ENCODE measurements around the gene VPS26B.
"Not testable (repeated sequence)": the region's sequence is repeated elsewhere in the genome, so short reads cannot be mapped to it uniquely, and the experiment has no call there.

Gene VPS26B

DNA sequence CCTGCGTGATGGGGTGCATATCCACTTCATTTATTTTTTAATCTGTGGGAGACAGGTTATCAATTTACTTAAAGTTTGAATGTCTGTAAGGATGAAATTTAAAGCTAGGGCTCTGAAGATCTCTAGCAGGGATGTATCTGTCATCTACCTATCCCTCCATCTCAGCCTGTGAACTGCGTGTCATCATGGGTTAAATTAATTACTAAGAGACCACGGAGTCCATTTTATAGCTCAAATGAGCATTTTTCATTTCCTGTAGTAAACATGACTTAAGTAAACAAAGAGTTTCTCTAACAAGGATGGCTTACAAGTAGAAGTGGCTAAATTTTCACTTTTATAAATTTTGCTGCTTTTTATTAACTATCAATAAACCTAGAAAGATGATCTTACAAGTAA, 48.8 kb downstream of the VPS26B start:
- H3K4me1 ChIP-seq (ENCODE audit: insufficient read depth, low read length): peaks cover 18% of the 10 kb centered on the region
- H3K9ac ChIP-seq (ENCODE audit: low read depth, low read length): peak overlapping the region; percentile 5; the same call in 1 of the 2 replicates
- H3K36me3 ChIP-seq (ENCODE audit: insufficient read depth, low read length): no peaks in the 10 kb centered on the region
- no peaks in the 10 kb centered on the region for H3K9me3 ChIP-seq (ENCODE audit: control insufficient read depth, insufficient read depth, low read length)

DNA sequence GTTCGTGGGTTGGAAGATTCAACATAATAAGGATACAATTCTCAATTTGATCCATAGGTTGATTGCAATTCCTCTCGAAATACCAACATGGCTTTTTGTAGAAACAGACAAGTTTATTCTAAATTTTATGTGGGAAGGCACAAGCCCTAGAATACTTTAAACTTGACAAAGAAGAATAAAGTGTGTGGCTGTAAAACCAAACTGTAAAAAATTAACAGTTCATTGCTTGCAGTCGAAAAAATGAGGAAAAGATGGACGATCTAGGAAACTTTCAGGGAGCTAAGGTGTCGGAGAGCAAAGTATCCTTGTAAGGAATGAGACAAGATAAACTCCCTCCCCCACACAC, 50.7 kb downstream of the VPS26B start:
- peak overlapping the region; percentile 89 for H3K9ac ChIP-seq (ENCODE audit: low read depth, low read length)
- no peaks in the 10 kb centered on the region for H3K36me3 ChIP-seq (ENCODE audit: insufficient read depth, low read length)
- H3K9me3 ChIP-seq (ENCODE audit: control insufficient read depth, insufficient read depth, low read length): no peaks in the 10 kb centered on the region
- peaks cover 18% of the 10 kb centered on the region for H3K4me1 ChIP-seq (ENCODE audit: insufficient read depth, low read length)

DNA sequence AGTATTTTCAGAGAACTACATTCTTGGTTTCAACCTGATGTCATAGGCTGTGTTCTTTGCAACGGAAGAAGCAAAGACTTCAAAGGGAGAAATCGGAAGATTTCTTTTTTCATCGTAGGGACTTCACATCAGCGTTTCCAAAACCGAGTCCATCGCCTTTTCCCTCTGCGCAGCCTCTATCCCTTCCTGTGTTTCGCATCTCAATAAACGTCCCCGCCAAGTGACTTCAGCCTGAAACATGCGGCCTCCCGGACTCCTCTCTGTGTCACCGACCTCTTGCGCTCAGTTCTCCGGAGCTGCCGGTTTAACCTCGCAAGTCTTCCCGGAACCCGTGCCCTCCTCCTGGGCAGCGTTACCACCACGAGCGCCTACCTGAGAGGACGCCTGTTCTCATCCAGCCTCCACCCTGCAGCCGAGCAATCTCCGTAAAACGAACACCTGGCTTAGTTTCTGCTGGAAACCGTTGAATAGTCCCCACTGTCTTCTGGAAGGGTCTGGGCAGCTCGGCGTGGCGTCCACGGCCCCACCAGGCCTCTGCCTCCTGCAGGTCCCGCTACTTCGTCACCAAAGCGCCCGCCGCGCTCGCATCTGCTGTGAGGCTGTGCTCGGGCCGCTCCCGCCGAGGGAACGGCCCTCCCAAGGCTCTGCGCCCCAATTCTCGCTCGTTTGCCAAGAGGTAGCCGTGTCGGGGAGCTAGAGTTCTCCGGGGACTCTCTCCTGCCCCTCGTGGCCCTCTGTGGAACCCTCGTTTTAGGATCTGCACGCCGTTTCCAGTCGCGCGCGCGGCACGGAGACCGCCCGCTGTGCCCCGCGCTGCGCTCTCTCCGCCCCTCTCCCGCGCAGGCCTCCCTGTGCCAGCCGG, 51.3 kb downstream of the VPS26B start, which contains the start of gene GLB1L3:
GLB1L3 (plus strand) TSS at position 846 of the 862 bp plus-strand sequence. CDS start 362 bp downstream, outside the sequence.
- no peaks in the 10 kb centered on the region for H3K36me3 ChIP-seq (ENCODE audit: insufficient read depth, low read length)
- peak within 1 kb of the TSS; percentile 89 for H3K9ac ChIP-seq (ENCODE audit: low read depth, low read length)

DNA sequence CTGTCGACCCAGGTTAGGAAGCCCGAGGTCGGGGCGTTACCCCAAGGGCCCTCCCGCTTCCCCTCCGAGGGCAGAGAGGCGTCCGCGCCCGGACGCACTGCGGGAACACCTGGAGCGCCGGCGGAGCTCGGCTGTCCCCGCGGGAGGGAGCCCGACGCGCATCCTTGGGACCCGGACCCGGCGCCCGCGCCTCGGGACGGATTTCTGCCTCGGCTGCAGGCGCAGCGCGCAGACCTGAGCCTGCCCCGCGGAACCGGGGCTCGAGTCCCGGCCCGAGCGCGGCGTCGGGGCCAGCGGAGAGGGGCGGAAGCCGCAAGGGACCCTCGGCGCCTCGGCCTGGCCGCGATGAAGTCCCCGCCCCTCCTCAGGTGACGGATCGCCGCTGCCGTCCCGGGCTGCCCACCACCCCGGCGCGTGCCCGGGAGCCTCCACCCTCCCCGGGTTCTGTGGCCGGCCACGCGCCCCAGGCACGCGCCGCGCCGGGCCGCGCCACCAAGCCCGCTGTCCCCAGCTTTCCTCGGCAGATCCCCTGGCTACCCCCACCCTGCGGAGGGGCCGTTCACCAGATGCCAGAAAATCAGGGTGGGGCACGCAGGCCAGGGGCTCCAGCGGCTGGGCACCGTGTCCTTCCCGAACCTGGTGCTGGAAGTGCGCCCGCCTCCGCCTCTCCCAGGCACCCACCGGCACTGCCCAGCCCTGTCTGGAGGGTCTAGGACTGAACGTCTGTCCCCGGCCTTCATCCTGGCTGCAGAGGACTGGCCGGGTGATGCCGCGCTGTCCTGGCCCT, 52.1 kb downstream of the VPS26B start:
- Histone ChIP-seq H3K9me3 (ENCODE audit: control insufficient read depth, insufficient read depth, low read length) (no peaks in the 10 kb centered on the region), H3K4me1 (ENCODE audit: insufficient read depth, low read length) (peaks cover 18% of the 10 kb centered on the region), H3K9ac (ENCODE audit: low read depth, low read length) (peak overlapping the region; percentile 89), H3K36me3 (ENCODE audit: insufficient read depth, low read length) (no peaks in the 10 kb centered on the region)

More for the DNA sequence above, 51.3 kb downstream of the VPS26B start, which contains the start of gene GLB1L3:
- H3K4me1 ChIP-seq (ENCODE audit: insufficient read depth, low read length): peaks cover 18% of the 10 kb centered on the region
- H3K9me3 ChIP-seq (ENCODE audit: control insufficient read depth, insufficient read depth, low read length): no peaks in the 10 kb centered on the region

DNA sequence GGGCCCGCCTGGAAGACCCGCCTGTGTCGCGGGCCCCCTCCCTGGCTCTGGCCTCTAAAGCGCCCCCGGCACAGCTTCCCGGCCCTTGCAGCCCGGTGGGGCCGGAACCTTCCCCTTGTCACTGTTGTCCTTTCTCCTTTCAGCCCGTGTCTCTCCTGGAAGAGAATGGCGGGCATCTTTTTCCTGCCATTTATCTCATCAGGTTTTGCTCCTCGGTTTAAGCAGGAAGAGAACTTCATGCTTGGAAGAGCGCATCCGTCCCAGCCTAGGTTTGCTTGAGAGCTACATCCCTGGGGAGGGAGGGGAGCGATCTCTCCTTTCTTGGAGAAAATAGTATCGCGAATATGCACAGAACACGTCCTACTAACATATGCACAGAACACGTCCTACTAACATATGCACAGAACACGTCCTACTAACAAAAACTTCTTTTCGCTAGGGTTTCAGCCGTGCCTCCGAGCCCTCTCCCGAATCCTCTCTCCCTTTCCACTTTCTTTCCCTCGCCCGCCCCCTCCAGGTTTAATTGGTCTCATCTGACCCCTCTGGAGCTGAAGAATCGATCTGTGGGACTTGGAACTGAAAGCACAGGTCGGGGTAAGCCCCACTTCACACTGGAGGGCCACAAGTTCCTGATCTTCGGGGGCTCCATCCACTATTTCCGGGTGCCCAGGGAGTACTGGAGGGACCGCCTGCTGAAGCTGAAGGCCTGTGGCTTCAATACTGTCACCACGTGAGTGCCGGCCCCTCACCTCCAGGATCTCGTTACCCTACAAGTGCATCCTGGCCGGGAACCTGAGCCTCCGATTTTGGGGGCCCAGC, 52.9 kb downstream of the VPS26B start:
- H3K4me1 ChIP-seq (ENCODE audit: insufficient read depth, low read length): peaks cover 15% of the 10 kb centered on the region
- no peaks in the 10 kb centered on the region for H3K36me3 ChIP-seq (ENCODE audit: insufficient read depth, low read length)
- peak overlapping the region; percentile 89 for H3K9ac ChIP-seq (ENCODE audit: low read depth, low read length)
- H3K9me3 ChIP-seq (ENCODE audit: control insufficient read depth, insufficient read depth, low read length): no peaks in the 10 kb centered on the region

DNA sequence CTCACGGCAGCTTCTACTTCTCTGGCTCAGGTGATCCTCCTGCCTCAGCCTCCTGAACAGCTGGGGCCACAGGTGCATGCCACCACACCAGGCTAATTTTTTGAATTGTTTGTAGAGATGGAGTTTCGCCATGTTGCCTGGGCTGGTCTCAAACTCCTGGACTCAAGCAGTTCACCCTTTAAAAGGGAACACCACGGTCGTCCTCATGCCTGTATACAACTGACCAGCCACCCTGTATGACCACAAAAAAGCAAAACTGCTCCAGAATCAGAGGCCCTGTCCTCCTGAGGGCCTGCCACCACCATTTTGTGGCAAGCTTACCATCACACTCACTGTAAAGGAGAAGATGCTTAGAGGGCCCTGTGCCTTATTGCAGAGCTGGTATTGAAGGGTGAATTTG, 53.9 kb downstream of the VPS26B start:
- peaks cover 11% of the 10 kb centered on the region; the same call in 1 of the 2 replicates for H3K4me1 ChIP-seq (ENCODE audit: insufficient read depth, low read length)
- H3K9me3 ChIP-seq (ENCODE audit: control insufficient read depth, insufficient read depth, low read length): no peaks in the 10 kb centered on the region
- no peaks in the 10 kb centered on the region for H3K36me3 ChIP-seq (ENCODE audit: insufficient read depth, low read length)
- H3K9ac ChIP-seq (ENCODE audit: low read depth, low read length): no peak overlapping the region

DNA sequence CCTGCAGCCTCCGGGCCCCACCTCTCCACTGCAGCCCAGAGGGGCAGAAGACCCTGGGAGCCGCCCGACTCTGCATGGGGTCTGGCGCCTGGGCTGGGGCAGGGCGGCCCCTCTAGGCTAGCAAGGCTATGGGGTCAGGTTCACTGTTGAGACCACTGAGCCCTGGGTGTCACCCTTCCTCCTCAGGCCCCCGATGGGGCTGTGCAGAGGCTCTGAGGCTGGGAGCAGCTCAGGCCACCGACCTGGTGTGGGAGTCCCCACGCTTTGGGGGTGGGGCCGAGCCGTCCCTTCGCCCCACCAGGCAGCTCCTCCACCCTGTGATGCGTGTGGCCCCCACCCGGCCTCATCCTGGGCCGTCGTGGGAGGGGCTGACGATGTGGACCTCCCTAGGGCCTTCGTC, 57.2 kb downstream of the VPS26B start:
- H3K9me3 ChIP-seq (ENCODE audit: control insufficient read depth, insufficient read depth, low read length); H3K4me1 ChIP-seq (ENCODE audit: insufficient read depth, low read length): not testable (repeated sequence)

DNA sequence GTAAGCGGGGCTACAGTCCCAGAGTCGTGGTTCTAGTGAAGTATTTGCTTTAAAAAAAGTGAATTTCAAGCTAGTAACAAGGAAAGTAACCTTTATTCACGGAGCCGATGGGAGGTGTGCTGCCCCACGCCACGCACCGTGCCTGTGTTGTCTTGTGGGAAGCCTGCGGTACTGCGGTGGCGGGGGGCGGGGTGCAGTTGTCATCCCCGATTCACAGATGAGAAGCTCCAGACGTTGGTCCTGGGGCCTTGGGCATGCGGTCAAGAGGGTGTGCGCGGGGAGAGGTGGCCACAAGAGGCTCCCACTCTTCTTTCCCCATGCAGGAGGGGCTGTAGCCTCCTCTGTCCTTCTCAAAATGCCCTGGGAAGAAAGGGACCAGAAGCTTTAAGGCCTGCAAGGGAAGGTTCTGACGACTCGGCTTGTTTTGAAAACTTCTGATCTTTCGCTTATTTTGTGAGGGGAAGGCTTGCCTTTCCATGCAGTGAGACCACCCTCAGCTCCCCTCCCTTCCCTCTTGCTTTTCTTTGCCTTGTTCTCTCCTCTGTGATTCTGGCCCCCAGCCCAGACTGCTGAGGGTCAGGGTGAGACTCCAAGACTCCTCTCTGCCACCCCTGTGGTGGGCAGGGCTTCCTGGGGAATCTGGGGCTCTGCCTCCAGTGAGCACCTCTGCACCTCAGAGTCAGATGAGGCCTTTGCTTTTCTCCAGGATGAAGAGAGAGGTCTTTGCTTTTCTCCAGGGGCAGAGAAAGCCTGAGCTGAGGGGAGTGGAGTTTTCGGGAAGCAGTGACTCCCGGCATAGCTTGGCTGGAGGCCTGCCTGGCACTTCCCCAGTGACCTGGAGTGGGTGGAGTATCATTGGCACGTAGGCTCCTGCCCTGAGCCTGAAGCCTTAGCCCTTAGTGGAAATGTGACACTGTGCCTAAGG, 57.9 kb downstream of the VPS26B start:
- no peaks in the 10 kb centered on the region for H3K9me3 ChIP-seq (ENCODE audit: control insufficient read depth, insufficient read depth, low read length)
- H3K4me1 ChIP-seq (ENCODE audit: insufficient read depth, low read length): no peaks in the 10 kb centered on the region
- H3K9ac ChIP-seq (ENCODE audit: low read depth, low read length): no peak overlapping the region
- no peaks in the 10 kb centered on the region for H3K36me3 ChIP-seq (ENCODE audit: insufficient read depth, low read length)

More for the DNA sequence above, 57.2 kb downstream of the VPS26B start:
- H3K9ac ChIP-seq (ENCODE audit: low read depth, low read length); H3K36me3 ChIP-seq (ENCODE audit: insufficient read depth, low read length): not testable (repeated sequence)

DNA sequence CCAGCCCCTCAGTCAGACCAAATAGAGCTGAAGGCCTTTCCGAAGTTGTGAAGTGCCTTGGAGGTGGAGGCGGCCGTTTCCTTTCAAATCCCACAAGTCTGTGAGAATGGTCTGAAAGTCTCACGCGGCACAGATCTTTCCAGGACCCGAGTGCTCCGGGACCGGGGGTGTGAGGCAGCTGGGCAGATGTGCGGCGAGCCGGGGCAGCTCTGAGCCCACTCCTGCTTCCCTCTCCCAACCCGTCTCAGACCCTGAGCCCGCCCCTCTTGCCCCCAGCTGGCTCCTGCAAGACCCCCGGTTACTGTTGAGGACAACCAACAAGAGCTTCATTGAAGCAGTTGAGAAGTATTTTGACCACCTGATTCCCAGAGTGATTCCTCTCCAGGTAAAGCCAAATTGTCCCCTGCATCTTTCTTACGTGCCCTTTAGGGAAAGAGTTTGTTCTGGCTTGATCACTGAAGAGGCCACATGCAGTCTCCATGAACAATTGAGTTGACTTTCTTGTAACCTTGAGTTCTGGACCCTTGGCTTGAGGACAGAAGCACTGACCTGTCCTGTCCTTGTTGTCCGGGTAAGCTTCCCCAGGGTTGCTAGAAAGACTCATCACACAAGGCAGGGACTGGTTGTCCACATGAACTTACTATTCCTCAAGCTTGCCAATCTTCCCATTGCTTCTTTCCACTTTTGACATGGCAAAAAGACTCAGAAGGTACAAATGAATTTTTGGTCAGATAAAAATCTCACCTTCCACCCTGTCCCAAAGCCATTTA, 59.2 kb downstream of the VPS26B start:
- H3K4me1 ChIP-seq (ENCODE audit: insufficient read depth, low read length): no peaks in the 10 kb centered on the region
- H3K36me3 ChIP-seq (ENCODE audit: insufficient read depth, low read length): no peaks in the 10 kb centered on the region
- H3K9me3 ChIP-seq (ENCODE audit: control insufficient read depth, insufficient read depth, low read length): no peaks in the 10 kb centered on the region
- H3K9ac ChIP-seq (ENCODE audit: low read depth, low read length): no peak overlapping the region

DNA sequence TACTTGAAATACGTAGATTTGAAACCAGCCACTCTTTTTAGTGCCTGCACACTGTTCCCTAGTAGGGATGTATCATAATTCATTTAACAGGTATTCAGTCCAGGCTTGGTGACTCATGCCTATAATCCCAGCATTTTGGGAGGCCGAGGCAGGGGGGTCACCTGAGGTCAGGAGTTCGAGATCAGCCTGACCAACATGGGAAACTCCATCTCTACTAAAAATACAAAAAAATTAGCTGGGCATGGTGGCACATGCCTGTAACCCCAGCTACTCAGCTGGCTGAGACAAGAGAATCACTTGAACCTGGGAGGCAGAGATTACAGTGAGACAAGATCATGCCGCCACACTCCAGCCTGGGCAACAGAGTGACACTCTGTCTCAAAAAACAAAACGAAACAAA, 59.9 kb downstream of the VPS26B start:
- not testable (repeated sequence) for H3K9ac ChIP-seq (ENCODE audit: low read depth, low read length); H3K4me1 ChIP-seq (ENCODE audit: insufficient read depth, low read length); H3K9me3 ChIP-seq (ENCODE audit: control insufficient read depth, insufficient read depth, low read length); H3K36me3 ChIP-seq (ENCODE audit: insufficient read depth, low read length)

DNA sequence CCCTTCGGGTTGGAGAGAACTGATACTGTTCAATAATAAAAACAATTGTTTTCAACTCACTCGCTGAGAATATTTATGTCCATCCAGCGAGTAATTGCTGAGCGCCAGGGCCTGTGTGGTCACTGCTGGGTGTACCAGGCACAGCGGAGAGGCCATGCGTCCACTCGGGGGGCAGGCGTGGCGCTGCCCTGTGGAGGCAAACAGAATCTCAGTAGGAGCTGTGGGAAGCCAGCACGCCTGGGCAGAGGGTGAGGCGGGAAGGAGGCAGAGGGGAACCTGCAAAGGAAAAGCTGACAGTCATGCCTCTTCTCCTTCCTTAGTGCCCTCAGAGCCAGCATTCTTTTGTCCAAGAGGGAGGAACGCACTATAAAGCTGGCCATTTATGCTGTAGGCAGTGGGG, 63.1 kb downstream of the VPS26B start:
- H3K9ac ChIP-seq (ENCODE audit: low read depth, low read length): no peak overlapping the region
- no peaks in the 10 kb centered on the region for H3K36me3 ChIP-seq (ENCODE audit: insufficient read depth, low read length)
- peaks cover 6% of the 10 kb centered on the region; the same call in 1 of the 2 replicates for H3K4me1 ChIP-seq (ENCODE audit: insufficient read depth, low read length)
- H3K9me3 ChIP-seq (ENCODE audit: control insufficient read depth, insufficient read depth, low read length): no peaks in the 10 kb centered on the region

DNA sequence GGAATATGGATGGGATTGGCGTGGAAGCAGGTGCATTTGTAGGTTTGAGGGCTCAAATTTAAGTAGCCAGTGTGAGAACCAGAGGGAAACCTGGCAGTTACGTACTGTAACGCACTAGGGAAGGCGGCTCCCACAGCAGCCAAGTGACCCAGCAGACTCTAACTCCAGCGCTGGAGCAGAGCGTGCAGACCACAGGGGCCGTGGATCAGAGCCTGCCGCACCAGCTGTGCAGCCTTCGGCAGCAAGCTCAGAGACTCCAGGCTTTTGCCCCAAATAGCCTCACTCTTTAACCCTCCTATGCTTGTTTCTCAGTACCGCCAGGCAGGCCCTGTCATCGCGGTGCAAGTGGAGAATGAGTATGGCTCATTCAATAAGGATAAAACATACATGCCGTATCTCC, 64.0 kb downstream of the VPS26B start:
- no peaks in the 10 kb centered on the region for H3K9me3 ChIP-seq (ENCODE audit: control insufficient read depth, insufficient read depth, low read length)
- peaks cover 6% of the 10 kb centered on the region; the same call in 1 of the 2 replicates for H3K4me1 ChIP-seq (ENCODE audit: insufficient read depth, low read length)
- H3K9ac ChIP-seq (ENCODE audit: low read depth, low read length): no peak overlapping the region
- H3K36me3 ChIP-seq (ENCODE audit: insufficient read depth, low read length): no peaks in the 10 kb centered on the region

DNA sequence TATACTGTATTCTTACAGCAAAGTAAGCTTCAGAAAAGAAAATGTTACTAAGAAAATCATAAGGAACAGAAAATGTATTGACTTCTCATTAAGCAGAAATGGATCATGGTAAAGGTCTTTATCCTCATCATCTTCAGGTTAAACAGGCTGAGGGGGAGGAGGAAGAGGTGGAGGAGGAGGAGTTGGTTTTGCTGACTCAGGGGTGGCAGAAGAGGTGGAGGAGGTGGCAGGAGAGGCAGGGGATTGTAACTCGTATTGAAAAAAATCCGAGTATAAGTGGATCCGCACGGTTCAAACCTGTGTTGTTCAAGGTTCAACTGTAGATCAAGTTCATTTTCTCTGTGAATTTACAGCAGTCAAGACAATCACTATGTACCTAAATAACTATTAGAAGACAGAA, 64.7 kb downstream of the VPS26B start:
- Histone ChIP-seq H3K9ac (ENCODE audit: low read depth, low read length) (no peak overlapping the region), H3K9me3 (ENCODE audit: control insufficient read depth, insufficient read depth, low read length) (no peaks in the 10 kb centered on the region), H3K36me3 (ENCODE audit: insufficient read depth, low read length) (no peaks in the 10 kb centered on the region), H3K4me1 (ENCODE audit: insufficient read depth, low read length) (peaks cover 6% of the 10 kb centered on the region; the same call in 1 of the 2 replicates)
